SHP77 treated with DMSO at 0.1 percent for 48 hours (cell line): ENCODE data around the gene TBX18.

Experiments used
- DNase-seq: peaks from one replicate; lab custom pipeline; 2025; lab: John Stamatoyannopoulos, UW

Gene TBX18

GRCh38 chr6:84671183-84671582 is 93.2 kb downstream of the TBX18 start:
- no peak for DNase-seq

- DNase-seq = no peak
Measured at GRCh38 chr6:84669945-84670344, 94.5 kb downstream of the TBX18 start.

GRCh38 chr6:84667252-84668213 is 96.9 kb downstream of the TBX18 start:
- no peak for DNase-seq

GRCh38 chr6:84665401-84665800 is 99.0 kb downstream of the TBX18 start:
- DNase-seq = no peak

DNA sequence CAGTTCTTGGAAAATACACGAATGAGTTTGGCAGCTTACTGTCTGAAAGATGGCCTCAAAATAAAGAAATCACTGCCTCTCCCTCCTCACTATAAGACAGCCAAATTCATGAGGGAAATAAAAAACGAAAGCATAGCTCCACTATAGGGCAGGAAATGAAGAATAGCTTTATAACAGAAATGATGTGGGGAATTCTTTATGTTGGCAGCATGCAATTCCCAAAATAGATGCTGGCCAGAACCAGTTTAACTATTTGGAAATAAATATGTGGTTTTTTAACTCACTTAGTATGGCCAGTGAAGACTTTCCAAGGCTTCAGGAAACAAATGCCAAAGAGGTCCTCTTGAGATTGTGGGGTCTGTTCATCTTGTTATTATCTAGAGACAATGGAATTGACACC is 100.5 kb downstream of the TBX18 start:
- no peak for DNase-seq

- no peak for DNase-seq
Measured at GRCh38 chr6:84657486-84657885, 106.9 kb downstream of the TBX18 start.

- DNase-seq = no peak
Measured at GRCh38 chr6:84657025-84657424, 107.4 kb downstream of the TBX18 start.

GRCh38 chr6:84653027-84653551 is 111.3 kb downstream of the TBX18 start:
- DNase-seq = no peak

DNA sequence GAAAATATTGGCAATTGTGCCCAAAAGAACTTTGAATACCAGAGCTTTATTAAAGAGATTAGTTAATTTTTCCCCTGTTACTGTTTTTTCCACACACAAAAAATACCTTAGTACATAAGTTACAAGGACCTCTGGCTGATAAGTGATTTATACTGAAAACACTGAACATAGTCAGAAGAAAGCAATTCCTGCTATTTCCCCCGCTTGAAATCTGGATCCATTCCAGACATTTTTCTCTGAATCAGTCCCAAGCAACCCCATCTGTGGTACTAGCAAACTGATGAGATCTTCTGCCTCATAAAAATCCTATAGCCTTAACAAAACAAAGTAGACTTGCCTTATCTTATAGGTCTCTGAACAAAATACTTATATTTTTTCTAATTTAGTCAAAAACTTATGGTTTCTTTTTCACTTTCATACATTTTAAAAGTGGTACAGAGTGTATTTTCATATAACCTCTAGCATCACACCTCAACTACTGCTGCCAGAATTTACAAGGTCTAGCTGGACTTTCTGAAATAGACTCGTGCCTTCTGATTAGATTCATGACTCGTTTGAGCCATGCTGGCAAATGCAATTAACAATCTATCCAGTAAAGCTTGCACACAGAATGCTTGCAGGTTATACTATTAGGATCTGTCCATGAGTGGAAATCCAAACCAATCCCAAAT is 111.9 kb downstream of the TBX18 start:
- no peak for DNase-seq

- no peak for DNase-seq
Measured at GRCh38 chr6:84651583-84651982, 112.8 kb downstream of the TBX18 start.

- DNase-seq = no peak
Measured at GRCh38 chr6:84648444-84648843, 116.0 kb downstream of the TBX18 start.

DNA sequence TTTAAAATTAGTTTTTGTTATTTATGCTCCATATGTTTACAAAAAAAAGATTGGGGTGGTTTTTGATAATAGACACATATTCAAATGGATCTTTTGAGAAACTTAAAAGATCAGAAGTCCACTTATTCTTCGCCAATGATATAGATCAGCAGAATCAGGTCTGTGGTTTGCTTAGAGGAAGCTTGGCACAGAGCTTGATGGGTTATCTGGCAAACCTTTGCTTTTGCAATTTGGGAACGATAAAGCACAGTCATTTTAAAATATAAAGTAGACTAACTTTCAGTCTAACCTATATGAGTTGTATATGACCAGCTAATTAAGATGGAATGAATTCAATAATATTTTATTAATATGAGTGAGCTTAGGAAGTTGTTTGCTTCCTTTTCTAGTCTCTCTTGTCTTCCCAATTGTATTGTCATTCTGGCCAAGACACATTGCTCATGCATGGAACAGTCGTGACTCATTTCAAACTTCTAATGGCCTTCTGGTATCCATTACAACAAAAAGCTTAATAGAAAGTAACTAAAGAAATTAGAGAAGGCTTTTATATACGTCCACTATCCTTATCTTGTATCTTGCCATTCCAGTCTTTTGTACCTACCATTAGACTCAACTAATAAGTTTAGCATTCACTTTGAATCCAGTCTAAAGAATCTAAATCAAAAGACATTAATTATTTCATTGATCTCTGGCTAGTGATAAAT is 118.7 kb downstream of the TBX18 start:
- no peak for DNase-seq

DNA sequence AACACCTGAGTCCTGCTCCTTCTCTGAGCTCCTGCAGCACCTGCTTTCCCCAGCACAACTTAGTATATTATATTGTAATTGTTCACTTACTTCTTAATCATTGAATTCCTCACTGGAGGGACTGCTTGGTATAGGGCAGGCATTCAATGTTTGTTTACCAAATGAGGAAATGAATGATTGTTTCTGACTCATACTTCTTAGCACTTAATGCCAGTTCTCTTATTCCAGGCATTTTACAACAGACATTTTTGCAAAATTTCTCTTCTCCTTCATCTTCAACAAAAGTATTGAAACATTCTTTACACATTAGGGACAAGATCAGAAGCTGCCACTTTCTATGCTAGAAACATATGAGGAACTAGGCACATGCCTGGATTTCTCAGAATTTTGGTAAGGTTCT is 119.4 kb downstream of the TBX18 start:
- DNase-seq = no peak

DNA sequence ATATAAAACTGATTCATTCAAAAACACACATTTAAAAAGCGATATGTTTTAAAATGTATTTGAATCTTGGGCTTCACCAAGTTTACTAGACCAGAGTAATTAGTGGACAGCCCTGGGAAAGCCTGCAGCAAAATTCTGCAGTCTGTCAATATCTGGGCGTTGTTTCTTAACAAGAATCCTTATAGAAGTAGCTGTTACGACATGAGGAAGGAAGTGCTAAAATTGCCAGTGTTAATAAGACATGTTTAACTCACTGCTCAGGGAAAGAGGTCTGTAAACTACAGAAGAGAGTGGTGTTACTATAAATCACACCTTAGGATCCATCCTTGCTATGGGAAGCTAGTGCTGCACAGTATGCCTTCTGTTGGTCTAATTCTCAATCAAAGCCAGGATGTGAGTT is 120.6 kb downstream of the TBX18 start:
- DNase-seq = no peak

GRCh38 chr6:84641076-84641475 is 123.3 kb downstream of the TBX18 start:
- DNase-seq = no peak

- no peak for DNase-seq
Measured at GRCh38 chr6:84639396-84639795, 125.0 kb downstream of the TBX18 start.

DNA sequence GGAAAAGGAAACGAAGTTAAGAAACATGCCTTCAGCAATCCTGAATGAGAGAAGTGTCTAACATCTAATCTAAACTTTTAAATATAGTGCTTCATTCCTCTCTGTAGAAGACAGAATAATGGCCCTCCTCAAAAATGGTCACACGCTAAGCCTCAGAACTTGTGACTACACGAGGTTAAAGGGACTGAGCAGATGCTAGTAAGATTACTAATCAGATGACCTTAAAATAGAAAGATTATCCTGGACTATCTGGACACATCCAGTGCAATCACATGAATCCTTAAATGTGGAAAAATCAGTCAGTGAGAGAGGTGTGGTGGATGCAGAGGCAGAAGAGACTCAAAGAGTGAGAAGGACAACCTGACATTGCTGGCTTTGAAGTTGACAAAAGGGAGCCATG is 126.1 kb downstream of the TBX18 start:
- no peak for DNase-seq
